NCI-H2227 (cell line): ENCODE results near the gene NAT8.
"Not testable (repeated sequence)": the region's sequence is repeated elsewhere in the genome, so short reads cannot be mapped to it uniquely, and the experiment has no call there.

ENCODE experiments used
- DNase-seq: peaks from one replicate; lab custom pipeline; 2025; ENCODE audit not compliant: unreplicated experiment; lab: John Stamatoyannopoulos, UW

NAT8 gene, protein sequence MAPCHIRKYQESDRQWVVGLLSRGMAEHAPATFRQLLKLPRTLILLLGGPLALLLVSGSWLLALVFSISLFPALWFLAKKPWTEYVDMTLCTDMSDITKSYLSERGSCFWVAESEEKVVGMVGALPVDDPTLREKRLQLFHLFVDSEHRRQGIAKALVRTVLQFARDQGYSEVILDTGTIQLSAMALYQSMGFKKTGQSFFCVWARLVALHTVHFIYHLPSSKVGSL

DNA sequence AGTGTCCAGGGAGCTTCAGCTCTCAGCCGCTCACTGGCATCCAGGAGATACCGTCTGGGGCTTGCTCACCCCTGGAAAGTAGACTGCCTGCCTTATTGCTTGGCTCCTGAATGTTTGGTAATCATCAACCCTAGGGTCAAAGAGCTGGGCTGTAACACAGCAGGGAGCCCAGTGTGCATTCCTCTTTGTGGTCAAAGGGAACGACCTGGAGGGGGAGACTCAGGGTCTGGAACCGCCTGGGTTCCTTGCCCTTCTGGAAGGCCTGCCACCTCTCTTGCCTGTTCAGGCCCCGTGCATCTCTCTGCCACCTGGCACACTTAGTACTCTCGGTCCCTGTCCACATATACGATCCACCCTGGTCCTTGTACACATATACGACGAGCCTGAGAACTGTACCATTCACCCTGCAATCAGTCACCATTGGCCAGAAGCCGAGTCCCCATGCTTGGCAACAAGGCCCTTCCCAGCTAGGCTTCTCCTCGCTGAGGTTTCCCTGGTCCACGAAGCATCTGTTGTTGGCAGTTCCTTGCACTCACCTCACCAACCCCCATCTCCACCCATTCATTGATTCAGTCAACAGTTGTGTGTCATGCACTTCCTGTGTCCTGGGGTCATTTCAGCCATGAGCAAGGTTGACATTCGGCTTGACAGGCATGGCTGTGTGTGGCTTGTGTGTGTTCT, at the start of gene NAT8:
Gene NAT8, minus strand, starts transcription at position 85 of the 681 bp plus-strand sequence. CDS start 794 bp downstream, outside the sequence.
- no peak for DNase-seq

DNA sequence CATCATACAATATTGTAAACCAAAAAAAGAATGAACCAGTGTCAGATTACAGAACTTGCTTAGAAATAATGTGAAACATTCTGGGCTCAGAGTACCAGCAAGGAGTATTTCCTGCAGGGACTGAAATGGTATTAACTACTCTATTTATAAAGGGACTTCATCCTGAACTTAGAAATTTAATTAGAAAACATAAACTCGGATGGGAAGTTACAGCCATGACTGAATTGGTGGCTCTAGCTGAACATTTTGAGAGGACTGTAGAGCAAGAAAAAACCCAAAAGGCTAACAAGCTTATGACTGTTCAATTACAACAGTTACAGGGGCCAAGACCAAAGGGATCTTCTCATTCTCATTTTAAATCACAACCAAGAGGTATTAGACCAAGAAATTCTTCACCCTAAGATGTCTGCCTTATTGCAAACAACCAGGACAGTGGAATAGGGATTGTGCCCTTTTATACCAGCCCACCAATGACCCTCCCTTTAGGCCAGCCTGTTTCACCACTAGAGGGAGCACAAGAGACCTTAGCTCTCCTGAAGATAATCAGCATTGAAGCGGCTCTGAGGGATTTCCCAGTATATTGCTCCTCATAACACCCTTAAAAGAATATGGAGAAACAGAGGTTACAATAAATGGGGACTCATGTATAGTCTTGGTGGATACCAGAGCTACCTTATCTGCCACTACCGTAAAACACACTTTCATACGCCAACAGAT, 48.3 kb upstream of the NAT8 start:
- DNase-seq, result peak; percentile 25

DNA sequence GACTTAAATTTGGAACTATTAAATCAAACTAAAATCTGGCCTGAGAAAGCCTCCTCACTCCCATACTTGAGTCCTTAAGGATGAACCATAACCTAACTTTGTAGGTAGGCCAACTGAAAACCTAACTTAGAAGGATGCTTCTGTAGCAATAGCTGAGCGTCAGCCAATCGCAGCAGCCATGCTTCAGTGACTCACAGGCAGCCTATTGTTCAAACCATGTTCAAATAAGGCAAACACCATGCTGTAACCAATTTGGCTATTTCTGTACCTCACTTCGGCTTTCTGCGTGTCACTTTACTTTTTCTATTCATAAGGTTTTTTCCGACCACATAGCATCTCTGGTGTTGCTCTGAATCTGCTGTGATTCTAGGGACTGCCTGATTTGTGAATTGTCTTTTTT, 46.3 kb upstream of the NAT8 start:
- DNase-seq, result not testable (repeated sequence)

DNA sequence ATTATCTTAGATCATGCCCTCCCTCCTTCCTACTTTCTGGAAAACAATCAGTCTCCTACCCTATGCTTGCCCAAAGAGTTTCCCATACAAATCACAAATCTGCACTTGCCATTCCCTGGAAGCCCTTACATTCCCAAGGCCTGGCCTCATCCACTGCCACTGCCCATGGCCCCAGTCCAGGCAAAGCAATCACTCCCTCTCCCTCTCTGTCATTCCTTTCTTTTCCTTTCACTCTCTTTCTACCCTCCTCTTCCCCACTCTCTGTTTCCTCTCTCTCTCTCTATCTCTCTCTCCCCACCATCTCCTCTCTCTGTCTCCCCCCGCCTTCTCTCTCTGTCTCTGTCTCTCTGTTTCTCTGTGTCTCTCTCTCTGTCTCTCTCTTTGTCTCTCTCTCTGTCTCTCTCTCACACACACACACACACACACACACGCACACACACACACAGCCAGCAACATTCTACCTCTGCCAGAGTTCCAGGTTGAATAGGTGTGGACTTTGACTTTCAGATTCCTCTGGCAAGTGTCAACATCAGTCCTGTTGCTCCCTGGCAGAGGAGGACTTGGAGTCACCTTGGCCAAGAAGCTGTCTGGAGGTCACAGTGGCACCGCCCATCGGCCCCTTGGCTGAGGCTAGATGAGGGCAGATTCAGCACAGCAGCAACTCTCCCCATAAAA, 43.7 kb upstream of the NAT8 start:
- DNase-seq, result no peak

DNA sequence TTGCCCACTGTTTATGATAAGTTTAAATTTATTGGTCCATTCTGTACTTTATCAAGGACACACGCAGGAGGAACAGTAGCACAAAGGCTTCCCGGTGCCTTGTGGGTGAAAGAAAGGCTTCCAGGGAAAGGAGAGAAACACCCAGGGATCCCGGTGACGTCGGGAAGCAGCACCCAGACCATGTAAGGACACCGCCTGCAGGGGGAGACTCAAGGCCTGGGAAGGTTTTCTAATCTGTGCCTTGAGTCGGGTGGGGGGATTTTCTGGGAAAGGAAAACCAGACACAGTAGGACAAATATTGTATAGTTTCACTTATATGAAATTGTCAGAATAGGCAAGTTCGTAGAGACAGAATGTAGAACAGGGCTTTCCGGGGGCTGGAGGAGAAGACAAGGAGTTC, 42.7 kb upstream of the NAT8 start:
- not testable (repeated sequence) for DNase-seq

DNA sequence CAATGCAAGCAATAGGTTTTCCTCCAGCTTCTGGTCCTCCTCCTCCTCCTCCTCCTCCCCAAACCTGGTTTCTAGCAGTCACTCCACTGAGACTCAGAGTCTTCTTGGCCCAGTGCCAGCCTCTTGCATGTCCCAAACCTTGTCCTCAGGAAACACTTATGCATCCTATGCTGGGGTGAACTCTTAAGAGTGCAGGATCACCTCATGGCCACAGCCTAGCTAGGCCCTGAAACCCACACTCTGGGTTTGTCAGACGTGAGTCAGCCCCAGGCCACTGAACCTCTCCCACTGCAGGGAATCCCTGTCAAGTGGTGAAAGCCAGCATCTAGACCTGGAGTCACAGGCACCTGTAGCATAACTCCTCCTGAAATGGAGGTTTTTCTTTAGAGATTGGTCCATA, 42.1 kb upstream of the NAT8 start:
- DNase-seq, result not testable (repeated sequence)

DNA sequence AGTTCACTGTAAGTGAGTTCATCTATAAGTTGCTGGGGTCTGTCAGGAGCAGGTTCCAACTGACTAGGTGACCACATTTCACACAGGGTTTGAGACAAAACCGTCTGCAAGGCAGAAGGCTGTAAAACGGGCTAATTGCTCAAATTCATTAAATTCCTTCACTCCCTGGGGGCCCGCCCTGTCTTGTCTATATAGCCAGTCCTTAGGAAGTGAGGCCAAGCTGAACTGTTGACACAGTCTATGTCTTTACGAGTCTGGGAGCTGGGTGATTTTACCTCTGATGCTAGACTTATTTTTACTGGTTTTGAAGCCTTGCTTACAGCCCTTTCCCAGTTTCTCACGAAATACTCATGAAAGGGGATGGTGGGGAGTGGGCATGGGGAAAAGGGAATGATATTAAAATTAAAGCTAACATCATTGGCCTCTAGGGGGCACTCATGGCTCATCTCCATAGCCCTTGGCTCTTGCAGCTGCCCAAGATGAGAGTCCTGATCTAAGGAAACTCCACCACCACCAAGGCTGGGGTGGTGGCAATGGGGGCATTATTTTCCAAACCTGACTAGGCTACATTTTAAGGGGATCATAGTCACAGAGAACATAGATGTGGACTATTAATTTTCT, 37.8 kb upstream of the NAT8 start:
- DNase-seq, result peak; percentile 32

DNA sequence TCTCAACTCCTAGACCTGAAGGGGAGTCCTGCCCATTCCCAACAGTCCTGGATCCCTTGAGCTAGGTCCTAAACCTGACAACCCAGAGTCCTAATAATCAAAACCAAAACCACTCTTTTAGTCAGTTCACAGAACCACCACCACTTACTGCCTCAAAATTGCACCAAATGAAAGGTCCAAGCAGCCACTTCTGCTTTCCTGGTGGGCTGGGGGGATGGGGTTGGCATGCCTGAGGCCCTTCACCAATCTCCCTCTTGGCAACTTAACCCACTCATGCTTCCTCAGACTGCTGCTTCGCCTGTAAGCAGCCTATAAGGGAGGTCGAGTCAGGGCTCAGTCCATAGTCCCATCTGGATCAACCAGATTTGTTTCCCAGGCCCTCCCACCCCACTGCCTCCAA, 37.0 kb upstream of the NAT8 start:
- DNase-seq, result not testable (repeated sequence)

DNA sequence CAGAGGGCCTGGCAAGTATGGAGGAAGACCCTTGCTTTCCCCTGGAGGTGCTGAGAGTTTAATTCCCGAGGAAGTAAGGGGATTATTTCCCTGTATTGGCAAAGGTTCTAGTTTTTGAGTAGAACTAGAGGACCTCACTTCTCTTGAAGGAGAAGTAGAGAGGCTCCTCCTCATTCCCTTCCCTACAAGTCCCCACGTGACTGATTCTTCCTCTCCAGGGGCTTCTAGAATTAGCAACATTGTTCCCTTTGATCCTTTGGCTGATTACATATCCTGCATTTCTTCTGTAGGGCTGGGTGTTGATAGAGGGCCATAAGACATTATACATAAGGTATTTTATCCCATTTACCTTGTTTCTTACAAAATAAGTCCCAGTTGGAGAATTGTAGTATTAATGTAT, 35.8 kb upstream of the NAT8 start:
- DNase-seq, result not testable (repeated sequence)

DNA sequence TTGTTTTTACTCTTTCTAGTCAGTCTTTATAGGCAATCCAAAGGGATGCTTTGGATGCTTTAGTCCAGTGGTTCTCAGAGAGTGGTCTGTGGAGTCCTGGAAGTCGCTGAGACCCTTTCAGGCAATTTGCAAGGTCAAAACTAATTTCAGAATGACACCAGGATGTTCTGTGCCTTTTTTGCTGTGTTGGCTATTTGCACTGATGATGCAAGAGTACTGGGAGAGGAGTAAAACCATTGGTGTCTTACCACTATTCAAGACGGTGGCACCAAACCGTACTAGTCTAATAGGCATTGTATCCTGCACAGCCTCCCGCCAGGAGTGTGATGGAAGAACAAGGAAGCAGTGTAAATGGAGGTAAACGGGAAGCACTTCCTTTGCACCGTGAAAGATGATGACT, 34.0 kb upstream of the NAT8 start:
- not testable (repeated sequence) for DNase-seq

DNA sequence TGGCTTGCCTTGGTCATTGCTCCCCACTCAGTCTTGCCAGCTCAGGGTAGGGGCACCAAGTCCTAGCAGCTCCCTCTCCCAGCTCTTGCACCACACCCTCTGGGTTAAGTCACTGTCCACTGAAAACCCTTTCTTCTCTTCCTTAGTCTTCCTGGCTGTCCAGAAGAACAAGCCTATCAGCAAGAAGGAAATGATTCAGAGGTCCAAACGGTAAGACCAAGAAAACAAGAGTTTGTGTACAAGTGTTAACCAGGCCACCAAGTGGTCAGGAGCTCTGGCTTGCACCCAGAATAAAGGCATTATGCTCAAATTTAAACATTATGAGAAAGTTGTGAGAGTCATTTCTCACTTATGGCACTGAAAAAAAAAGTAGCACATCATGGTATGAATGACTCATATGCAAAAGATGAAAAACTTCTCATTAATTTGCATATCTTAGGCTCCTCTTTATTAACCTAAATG, 32.5 kb upstream of the NAT8 start:
- not testable (repeated sequence) for DNase-seq

DNA sequence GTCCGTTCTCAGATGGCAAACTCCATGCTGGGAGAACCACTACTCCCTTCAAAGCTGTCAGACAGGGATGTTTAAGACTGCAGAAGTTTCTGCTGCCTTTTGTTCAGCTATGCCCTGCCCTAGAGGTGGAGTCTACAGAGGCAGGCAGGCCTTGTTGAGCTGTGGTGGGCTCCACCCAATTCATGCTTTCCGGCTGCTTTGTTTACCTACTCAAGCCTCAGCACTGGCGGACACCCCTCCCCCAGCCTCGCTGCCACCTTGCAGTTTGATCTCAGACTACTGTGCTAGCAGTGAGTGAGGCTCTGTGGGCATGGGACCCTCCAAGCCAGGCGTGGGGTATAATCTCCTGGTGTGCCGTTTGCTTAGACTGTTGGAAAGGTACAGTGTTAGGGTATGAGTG, 27.8 kb upstream of the NAT8 start:
- not testable (repeated sequence) for DNase-seq

DNA sequence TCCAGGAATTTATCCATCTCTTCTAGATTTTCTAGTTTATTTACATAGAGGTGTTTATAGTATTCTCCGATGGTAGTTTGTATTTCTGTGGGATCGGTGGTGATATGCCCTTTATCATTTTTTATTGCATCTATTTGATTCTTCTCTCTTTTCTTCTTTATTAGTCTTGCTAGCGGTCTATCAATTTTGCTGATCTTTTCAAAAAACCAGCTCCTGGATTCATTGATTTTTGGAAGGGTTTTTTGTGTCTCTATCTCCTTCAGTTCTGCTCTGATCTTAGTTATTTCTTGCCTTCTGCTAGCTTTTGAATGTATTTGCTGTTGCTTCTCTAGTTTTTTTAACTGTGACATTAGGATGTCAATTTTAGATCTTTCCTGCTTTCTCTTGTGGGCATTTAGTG, 25.0 kb upstream of the NAT8 start:
- DNase-seq, result not testable (repeated sequence)

DNA sequence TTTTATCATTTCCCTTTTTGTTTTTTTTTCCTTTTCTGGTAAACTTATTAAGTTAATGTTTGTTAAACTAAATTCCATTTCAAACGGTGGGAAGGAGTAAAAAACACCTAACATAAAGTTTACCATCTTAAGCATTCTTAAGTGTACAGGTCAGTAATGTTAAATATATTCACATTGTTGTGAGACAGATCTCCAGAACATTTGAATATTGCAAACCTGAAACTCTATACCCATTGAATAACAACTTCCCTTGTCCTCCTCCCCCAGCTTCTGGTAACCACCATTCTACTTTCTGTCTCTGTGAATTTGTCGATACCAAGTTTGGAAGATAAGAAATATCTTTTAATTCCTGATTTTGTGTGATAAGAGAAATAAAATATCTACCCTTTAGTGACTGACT, 12.0 kb upstream of the NAT8 start:
- no peak for DNase-seq

DNA sequence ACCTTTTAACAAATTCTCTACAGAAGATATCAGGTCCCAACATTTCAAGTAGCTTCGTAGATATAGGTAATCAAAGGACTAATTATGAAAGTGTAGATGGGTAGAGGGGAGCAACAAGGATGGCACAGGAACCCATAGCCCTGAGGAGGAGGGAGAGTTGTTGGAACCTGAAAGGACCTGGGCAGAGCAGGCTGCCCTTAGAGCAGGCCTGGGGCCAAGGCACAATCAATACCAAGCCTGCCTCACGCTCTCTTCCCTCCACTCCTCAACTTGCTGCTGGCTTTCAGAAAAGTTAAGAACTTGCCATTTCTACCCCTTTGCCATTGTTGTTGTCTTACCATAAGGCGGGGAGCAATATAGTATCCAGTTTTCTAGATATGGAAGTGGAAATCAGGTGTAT, 10.1 kb upstream of the NAT8 start:
- no peak for DNase-seq

DNA sequence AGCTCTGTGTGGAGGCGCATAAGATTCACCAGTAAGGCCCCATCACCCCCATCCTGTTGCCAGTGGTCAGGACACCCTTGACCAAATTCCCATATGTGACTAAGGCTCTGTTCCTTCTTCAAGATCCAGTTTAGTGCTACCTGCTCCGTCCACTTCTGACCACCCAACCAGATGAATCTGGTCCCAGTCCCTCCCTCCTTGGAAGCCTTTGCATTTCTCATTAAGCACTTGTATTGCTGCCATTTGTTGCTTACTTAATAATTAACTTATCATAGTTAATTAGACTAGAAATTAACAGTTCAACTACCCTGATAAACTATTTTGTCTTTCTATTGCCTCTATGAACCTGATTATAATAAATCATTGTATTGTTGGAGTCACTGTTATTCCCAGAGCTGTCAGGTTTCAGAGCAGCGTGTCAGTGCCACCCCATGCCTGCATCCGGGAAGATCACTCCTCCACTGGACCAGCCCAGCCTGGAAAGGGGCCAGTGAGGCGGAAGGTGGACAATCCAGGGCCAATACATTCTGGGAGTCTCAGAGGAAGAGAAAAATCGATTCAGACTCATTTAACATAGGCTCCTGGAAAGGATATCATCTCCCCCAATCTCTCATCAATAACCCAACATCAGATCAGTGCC, 9.5 kb upstream of the NAT8 start:
- DNase-seq, result no peak

DNA sequence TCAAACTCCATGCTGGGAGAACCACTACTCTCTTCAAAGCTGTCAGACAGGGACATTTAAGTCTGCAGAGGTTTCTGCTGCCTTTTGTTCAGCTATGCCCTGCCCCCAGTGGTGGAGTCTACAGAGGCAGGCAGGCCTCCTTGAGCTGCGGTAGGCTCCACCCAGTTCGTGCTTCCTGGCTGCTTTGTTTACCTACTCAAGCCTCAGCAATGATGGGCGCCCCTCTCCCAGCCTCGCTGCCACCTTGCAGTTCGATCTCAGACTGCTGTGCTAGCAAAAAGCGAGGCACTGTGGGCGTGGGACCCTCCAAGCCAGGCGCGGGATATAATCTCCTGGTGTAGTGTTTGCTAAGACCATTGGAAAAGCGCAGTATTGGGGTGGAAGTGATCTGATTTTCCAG, 5.5 kb upstream of the NAT8 start:
- DNase-seq, result not testable (repeated sequence)

DNA sequence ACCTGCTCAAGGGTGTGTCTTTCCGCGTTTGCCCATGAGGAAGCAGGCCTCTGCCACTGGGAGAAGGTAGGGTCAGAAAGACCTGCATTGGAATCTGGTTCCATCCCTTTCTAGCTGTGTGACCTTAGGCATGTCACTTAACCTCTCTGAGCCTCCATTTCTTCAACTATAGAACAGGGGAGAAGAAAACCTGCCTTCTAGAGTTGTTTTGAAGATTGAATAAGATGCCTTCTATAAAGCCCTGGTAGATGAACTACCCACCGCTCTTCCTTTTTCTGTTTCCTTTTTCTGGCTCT, 507 bp downstream of the NAT8 start:
- no peak for DNase-seq

DNA sequence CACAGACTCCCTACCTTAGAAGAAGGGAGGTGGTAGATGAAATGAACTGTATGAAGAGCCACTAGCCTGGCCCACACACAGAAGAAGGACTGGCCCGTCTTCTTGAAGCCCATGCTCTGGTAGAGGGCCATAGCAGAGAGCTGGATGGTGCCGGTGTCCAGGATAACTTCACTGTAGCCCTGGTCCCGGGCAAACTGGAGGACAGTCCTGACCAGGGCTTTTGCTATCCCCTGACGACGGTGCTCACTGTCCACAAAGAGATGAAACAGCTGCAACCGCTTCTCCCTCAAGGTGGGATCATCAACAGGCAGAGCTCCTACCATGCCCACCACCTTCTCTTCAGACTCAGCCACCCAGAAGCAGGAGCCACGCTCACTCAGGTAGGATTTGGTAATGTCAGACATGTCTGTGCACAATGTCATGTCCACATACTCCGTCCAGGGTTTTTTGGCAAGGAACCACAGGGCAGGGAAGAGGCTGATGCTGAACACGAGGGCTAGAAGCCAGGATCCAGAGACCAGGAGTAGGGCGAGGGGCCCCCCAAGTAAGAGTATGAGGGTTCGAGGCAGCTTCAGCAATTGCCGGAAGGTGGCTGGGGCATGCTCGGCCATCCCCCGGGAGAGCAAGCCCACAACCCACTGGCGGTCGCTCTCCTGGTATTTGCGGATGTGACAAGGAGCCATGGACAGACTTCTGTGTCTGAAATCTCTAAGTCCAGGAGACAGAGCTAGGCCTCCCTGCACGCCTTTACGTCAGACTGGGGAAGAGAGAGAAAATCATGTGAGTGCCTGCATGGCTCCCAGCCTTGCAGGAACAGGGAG, 1.1 kb downstream of the NAT8 start:
- DNase-seq, result no peak

DNA sequence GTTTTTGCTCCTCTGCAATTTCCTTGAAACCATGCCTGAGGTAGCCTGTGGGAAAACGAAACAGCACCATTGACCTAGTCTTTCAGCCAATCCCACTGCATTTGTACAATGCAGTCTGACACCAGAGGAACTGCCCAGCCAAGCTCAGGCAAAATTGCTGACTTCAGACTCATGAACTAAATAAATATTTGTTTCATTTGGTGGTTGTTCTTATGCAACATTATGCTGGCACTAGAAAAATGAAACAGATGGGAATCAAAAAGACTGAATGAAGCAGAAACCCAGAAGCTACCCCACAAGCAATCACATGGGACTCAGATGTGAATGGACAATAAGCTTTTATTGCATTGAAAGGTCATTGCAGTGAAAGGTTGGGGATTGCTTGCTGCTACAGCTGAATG, 1.7 kb downstream of the NAT8 start:
- no peak for DNase-seq
